Muscle layer of duodenum (tissue), 2 donors: ENCODE measurements around the gene GSTA3.
"Not testable (repeated sequence)": the region's sequence is repeated elsewhere in the genome, so short reads cannot be mapped to it uniquely, and the experiment has no call there.

Experiments
- H3K27ac ChIP-seq: one replicate; pipeline ENCODE4 v1.7.0; 2013; ENCODE audit warnings: mild to moderate bottlenecking, low read length
- H3K27me3 ChIP-seq: one replicate; pipeline ENCODE4 v1.7.0; 2013; ENCODE audit warnings: low read depth, mild to moderate bottlenecking, control low read depth, low read length
- H3K36me3 ChIP-seq, 2 donors: one replicate each; pipeline ENCODE4 v1.7.0; 2013; ENCODE audit warnings: low read length in 2 of 2, control low read depth in 1 of 2, mild to moderate bottlenecking in 1 of 2; ENCODE audit not compliant: insufficient read depth in 2 of 2, control insufficient read depth in 1 of 2
- H3K4me1 ChIP-seq, 2 donors: one replicate each; pipeline ENCODE4 v1.7.0; 2013; ENCODE audit warnings: low read length in 2 of 2, mild to moderate bottlenecking in 2 of 2, control low read depth in 1 of 2, moderate library complexity in 1 of 2; ENCODE audit not compliant: insufficient read depth in 2 of 2, control insufficient read depth in 1 of 2
- H3K4me3 ChIP-seq, 2 donors: one replicate each; pipeline ENCODE4 v1.7.0; 2013; ENCODE audit warnings: low read length in 2 of 2, low read depth in 1 of 2, mild to moderate bottlenecking in 1 of 2
- H3K9me3 ChIP-seq, 2 donors: one replicate each; pipeline ENCODE4 v1.7.0; 2013; ENCODE audit warnings: low read length in 2 of 2, control low read depth in 1 of 2, mild to moderate bottlenecking in 1 of 2; ENCODE audit not compliant: control insufficient read depth in 1 of 2
- donor health status: healthy.

GSTA3 gene

DNA sequence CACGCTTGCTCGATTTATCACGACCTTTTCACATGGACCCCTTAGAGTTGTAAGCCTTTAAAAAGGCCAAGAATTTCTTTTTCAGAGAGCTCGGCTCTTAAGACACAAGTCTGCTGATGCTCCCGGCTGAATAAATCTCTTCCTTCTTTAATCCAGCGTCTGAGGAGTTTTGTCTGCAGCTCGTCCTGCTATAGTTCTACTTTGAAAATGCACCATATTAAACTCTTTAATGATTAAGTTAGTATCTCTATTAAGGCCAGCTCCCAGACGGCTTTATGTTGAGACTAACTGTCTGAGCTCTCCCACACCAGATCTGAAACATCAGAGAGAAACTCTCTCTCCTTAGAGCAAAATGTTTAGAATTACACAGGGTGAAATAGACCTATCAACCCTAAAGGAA is 18.0 kb upstream of the GSTA3 start:
- Histone ChIP-seq H3K9me3 (no peaks in the 10 kb centered on the region), H3K4me3 (no peak overlapping the region), H3K4me1 (peaks cover 0 to 3% of the 10 kb centered on the region in 2 donors), H3K36me3 (no peaks in the 10 kb centered on the region), H3K27me3 (no peaks in the 10 kb centered on the region), H3K27ac (no peak overlapping the region)

- no peak overlapping the region for H3K27ac ChIP-seq
- H3K9me3 ChIP-seq, result no peaks in the 10 kb centered on the region
- no peaks in the 10 kb centered on the region for H3K36me3 ChIP-seq
- peaks cover 0 to 3% of the 10 kb centered on the region in 2 donors for H3K4me1 ChIP-seq
- H3K4me3 ChIP-seq, result no peak overlapping the region
- no peaks in the 10 kb centered on the region for H3K27me3 ChIP-seq
Measured at GRCh38 chr6:52925919-52926792, 16.7 kb upstream of the GSTA3 start.

GRCh38 chr6:52925042-52925441 is 15.5 kb upstream of the GSTA3 start:
- H3K27me3 ChIP-seq, result no peaks in the 10 kb centered on the region
- no peak overlapping the region for H3K4me3 ChIP-seq
- no peaks in the 10 kb centered on the region for H3K36me3 ChIP-seq
- no peaks in the 10 kb centered on the region for H3K9me3 ChIP-seq
- no peak overlapping the region for H3K27ac ChIP-seq
- peaks cover 0 to 3% of the 10 kb centered on the region in 2 donors for H3K4me1 ChIP-seq

DNA sequence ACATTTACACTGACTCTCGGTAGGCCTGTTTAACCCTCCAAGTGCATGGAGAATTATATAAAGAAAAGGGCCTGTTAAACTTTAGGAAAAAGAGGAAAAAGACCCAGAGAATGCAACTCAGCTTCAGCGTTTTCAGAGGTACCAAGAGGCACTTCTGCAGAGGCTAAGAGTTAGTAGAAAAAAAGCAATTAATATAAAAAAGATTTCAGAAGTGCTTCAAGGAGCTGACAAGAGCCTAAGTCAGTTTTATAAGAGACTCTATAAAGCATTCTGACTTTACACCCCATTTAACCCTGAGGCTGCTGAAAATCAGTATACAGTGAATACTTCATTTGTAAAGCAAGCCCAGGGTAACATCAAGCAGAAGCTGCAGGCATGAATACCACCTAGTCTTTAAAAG is 14.2 kb upstream of the GSTA3 start:
- not testable (repeated sequence) for H3K9me3 ChIP-seq, H3K27me3 ChIP-seq, H3K36me3 ChIP-seq, H3K4me3 ChIP-seq, H3K27ac ChIP-seq, H3K4me1 ChIP-seq

DNA sequence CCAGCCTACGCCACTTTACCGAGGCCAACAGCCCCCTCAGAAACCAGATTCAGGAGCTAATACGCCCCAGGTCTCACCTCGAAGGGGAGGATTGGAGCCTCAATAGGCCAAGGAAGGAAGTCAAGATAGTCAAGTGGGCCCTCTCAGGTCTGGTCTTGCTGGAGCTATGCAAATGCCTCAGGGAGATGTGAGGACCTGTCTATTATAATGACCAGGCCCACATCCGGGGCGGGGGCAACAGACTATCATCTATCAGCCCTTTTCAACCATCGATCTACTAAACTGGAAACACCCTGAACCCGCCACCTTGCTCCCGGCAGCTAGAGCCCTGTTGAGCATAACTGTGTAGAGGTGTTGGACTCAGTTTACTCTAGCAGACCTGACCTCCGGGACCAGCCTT is 12.7 kb upstream of the GSTA3 start:
- Histone ChIP-seq H3K4me3 (no peak overlapping the region), H3K36me3 (no peaks in the 10 kb centered on the region), H3K27ac (no peak overlapping the region), H3K4me1 (peaks cover 0 to 3% of the 10 kb centered on the region in 2 donors), H3K27me3 (no peaks in the 10 kb centered on the region), H3K9me3 (no peaks in the 10 kb centered on the region)

GRCh38 chr6:52921743-52922142 is 12.2 kb upstream of the GSTA3 start:
- Histone ChIP-seq H3K4me1 (peaks cover 0 to 3% of the 10 kb centered on the region in 2 donors), H3K4me3 (no peak overlapping the region), H3K9me3 (no peaks in the 10 kb centered on the region), H3K27ac (no peak overlapping the region), H3K36me3 (no peaks in the 10 kb centered on the region), H3K27me3 (no peaks in the 10 kb centered on the region)

GRCh38 chr6:52919511-52919910 is 10.0 kb upstream of the GSTA3 start:
- not testable (repeated sequence) for H3K4me3 ChIP-seq, H3K27me3 ChIP-seq, H3K9me3 ChIP-seq, H3K27ac ChIP-seq, H3K4me1 ChIP-seq, H3K36me3 ChIP-seq

- H3K27me3 ChIP-seq, H3K4me3 ChIP-seq, H3K36me3 ChIP-seq, H3K27ac ChIP-seq, H3K9me3 ChIP-seq, H3K4me1 ChIP-seq: not testable (repeated sequence)
Measured at GRCh38 chr6:52918771-52919170, 9.3 kb upstream of the GSTA3 start.

DNA sequence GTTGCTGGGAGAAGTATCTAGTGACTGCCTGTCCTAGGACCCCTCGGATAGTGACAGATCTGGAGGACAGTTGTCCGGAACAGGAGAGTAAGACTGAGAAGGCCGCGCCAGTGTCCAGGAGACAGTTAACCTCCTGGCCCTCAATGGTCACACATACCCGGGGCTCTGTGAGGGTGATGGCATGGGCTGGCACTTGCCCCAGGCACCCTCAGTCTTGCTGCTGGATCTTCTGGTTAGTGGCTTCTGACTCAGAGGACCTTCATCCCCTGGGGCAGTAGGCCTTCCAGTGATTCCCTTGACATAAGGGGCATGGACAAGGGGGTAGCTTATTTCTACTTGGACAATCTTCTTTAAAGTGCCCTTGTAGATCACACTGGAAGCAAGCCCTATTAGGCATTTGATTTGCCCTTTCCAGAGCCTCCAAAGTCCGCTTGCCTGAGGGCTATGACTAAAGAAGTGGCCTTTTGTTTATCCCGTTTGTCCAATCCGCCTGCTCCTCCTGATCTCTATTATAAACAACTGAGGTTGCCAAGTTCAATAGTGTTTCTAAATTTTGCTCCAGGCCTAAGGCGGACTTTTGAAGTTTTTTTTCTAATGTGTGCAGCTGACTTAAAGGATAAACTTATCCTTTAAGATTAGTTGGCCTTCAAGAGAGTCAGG is 8.7 kb upstream of the GSTA3 start:
- not testable (repeated sequence) for H3K9me3 ChIP-seq, H3K27me3 ChIP-seq, H3K36me3 ChIP-seq, H3K4me1 ChIP-seq, H3K4me3 ChIP-seq, H3K27ac ChIP-seq

DNA sequence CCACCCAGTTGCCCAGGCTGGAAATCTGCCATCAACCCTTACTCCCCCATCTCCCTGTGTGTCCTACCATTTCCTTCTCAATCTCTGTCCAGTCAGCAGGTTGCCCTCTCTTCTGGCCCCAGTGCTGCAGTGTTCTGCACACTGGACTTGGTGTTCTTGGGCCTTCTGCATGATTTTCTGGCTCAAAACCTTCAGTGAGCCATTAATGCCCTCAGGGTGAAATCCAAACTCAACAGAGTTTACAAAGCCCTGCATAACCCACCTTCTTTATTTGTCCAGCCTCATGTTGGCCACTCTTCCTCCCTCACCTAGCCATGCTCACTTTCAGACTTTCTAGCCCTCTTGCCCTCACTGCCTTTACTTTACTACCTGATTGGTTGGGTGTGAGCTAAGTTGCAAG is 5.0 kb upstream of the GSTA3 start:
- Histone ChIP-seq H3K4me1 (no peaks in the 10 kb centered on the region), H3K9me3 (no peaks in the 10 kb centered on the region), H3K4me3 (no peak overlapping the region), H3K36me3 (no peaks in the 10 kb centered on the region), H3K27ac (no peak overlapping the region), H3K27me3 (no peaks in the 10 kb centered on the region)

GRCh38 chr6:52910091-52910490 is 593 bp upstream of the GSTA3 start:
- H3K27ac ChIP-seq, result no peak overlapping the region
- H3K36me3 ChIP-seq, result no peaks in the 10 kb centered on the region
- no peaks in the 10 kb centered on the region for H3K4me1 ChIP-seq
- no peak overlapping the region for H3K4me3 ChIP-seq
- no peaks in the 10 kb centered on the region for H3K27me3 ChIP-seq
- H3K9me3 ChIP-seq, result no peaks in the 10 kb centered on the region

DNA sequence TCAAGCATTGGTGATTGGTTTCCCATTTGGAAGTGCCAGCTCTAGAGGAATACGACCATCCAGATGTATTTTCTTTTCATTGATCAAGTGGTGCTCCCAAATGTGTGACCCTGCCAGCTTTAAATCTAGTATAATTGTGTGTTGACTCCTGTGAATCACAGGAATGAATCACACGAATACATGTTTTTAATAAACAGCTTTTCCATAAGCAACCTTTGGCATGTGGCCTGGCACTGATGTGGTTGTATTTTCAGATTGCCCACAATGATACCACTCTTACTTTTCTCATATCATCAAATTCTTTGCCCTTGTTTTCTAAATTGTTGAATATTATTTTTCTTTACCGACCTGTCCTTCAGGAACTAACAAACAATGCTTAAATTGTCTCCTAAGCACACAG is 367 bp downstream of the GSTA3 start:
- no peak overlapping the region for H3K4me3 ChIP-seq
- H3K27me3 ChIP-seq, result no peaks in the 10 kb centered on the region
- H3K4me1 ChIP-seq, result no peaks in the 10 kb centered on the region
- H3K27ac ChIP-seq, result no peak overlapping the region
- H3K36me3 ChIP-seq, result no peaks in the 10 kb centered on the region
- no peaks in the 10 kb centered on the region for H3K9me3 ChIP-seq
